BLaER1 (cell line): Measurements from ENCODE around the gene PLPPR2.
"Not testable (repeated sequence)": the region's sequence is repeated elsewhere in the genome, so short reads cannot be mapped to it uniquely, and the experiment has no call there.

ENCODE experiments used
- H3K27ac ChIP-seq: shearing (Covaris generic); formaldehyde crosslinking; 2 replicates; pipeline ENCODE4 v1.8.1; 2022
- H3K27me3 ChIP-seq: shearing (Covaris generic); formaldehyde crosslinking; 2 replicates; pipeline ENCODE4 v1.8.1; 2022
- H3K36me3 ChIP-seq: shearing (Covaris generic); formaldehyde crosslinking; 2 replicates; pipeline ENCODE4 v1.8.1; 2022
- H3K4me1 ChIP-seq: shearing (Covaris generic); formaldehyde crosslinking; 2 replicates; pipeline ENCODE4 v1.8.1; 2022
- H3K4me2 ChIP-seq: shearing (Covaris generic); formaldehyde crosslinking; 2 replicates; pipeline ENCODE4 v1.8.1; 2022
- H3K4me3 ChIP-seq: shearing (Covaris generic); formaldehyde crosslinking; 2 replicates; pipeline ENCODE4 v1.8.1; 2022
- H3K9ac ChIP-seq: shearing (Covaris generic); formaldehyde crosslinking; 2 replicates; pipeline ENCODE4 v1.8.1; 2022
- H3K9me3 ChIP-seq: shearing (Covaris generic); formaldehyde crosslinking; 2 replicates; pipeline ENCODE4 v1.8.1; 2022
- H4K20me1 ChIP-seq: shearing (Covaris generic); formaldehyde crosslinking; 2 replicates; pipeline ENCODE4 v1.8.1; 2022
- Cebpa-rat ChIP-seq: shearing (Covaris generic); IDR thresholded peaks from 2 replicates; pipeline ENCODE4 v1.8.1; 2022

PLPPR2 gene

DNA sequence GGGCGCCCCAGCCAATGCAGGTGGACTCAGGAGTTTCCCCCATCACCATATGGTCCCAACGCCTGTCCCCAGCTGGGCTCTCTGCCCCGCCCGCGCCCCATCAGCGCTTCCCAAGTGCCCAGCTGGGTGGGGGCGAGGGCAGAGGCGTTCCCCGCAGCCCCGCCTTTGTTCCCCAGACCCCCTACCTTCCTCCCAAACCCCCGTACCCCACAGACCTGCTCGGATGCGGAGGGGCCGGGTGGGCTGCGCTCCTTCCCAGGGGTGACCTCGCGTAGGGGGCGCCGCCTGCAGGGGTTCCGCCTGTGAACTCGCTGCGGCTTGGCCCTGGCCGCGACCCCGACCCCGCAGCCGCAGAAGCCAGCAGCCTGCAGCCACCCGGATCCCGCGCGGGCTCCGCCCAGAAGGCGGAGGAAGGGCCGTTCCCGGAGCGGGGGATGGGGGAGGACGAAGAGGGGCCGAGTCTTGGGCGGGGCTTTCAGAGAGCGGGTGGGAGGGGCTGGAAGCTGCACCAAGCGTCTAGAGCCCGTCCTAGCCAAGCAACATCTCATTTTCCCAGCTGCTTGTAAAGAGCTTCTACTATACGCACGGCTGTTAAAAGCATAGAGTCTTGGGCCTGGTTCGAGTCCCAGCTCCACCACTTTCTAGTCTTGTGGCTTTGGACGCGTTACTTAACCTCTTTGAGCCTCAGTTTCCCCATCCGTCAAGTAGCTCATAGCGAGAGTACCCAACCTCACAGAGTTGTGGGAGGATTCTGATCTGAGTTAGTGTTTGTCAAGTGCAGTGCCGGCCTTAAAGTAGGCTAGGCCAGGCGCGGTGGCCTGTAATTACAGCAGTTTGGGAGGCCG, 15.8 kb upstream of the PLPPR2 start, which contains the start of gene RAB3D:
Gene RAB3D, minus strand, starts transcription at position 404 of the 845 bp plus-strand sequence. CDS start 2,258 bp downstream, outside the sequence.
- Histone ChIP-seq H3K9ac (peak within 1 kb of the TSS; percentile 75), H3K4me1 (peaks cover 39% of the 10 kb centered on the region), H3K9me3 (peaks cover 4% of the 10 kb centered on the region; the same call in 1 of the 2 replicates), H3K36me3 (peaks cover 41% of the 10 kb centered on the region), H3K27me3 (no peaks in the 10 kb centered on the region), H4K20me1 (peaks cover 6% of the 10 kb centered on the region; the same call in 1 of the 2 replicates), H3K4me3 (peak within 1 kb of the TSS; percentile 73), H3K27ac (peak within 1 kb of the TSS; percentile 51), H3K4me2 (peak within 1 kb of the TSS; percentile 95)
- no peak for TF ChIP-seq Cebpa-rat

- Histone ChIP-seq H3K4me2 (peak overlapping the region; percentile 95), H3K4me1 (peaks cover 45% of the 10 kb centered on the region), H3K9ac (peak overlapping the region; percentile 75), H3K27ac (0 out of 2 replicates have a peak overlapping the region, but pooled peaks have one; percentile 13), H3K36me3 (peaks cover 35% of the 10 kb centered on the region), H3K4me3 (peak overlapping the region; percentile 73)
- H4K20me1 ChIP-seq, H3K9me3 ChIP-seq, H3K27me3 ChIP-seq: not testable (repeated sequence)
These were observed 15.1 kb upstream of the PLPPR2 start for GRCh38 chr19:11340099-11340467.

- Histone ChIP-seq H3K27ac (no peak overlapping the region), H3K9me3 (no peaks in the 10 kb centered on the region), H3K4me1 (peaks cover 55% of the 10 kb centered on the region), H4K20me1 (peaks cover 6% of the 10 kb centered on the region; the same call in 1 of the 2 replicates), H3K4me3 (no peak overlapping the region), H3K36me3 (peaks cover 15% of the 10 kb centered on the region; the same call in 1 of the 2 replicates), H3K27me3 (no peaks in the 10 kb centered on the region), H3K9ac (no peak overlapping the region), H3K4me2 (no peak overlapping the region)
- TF ChIP-seq Cebpa-rat, result no peak
These were observed 12.8 kb upstream of the PLPPR2 start for GRCh38 chr19:11342429-11342828.

DNA sequence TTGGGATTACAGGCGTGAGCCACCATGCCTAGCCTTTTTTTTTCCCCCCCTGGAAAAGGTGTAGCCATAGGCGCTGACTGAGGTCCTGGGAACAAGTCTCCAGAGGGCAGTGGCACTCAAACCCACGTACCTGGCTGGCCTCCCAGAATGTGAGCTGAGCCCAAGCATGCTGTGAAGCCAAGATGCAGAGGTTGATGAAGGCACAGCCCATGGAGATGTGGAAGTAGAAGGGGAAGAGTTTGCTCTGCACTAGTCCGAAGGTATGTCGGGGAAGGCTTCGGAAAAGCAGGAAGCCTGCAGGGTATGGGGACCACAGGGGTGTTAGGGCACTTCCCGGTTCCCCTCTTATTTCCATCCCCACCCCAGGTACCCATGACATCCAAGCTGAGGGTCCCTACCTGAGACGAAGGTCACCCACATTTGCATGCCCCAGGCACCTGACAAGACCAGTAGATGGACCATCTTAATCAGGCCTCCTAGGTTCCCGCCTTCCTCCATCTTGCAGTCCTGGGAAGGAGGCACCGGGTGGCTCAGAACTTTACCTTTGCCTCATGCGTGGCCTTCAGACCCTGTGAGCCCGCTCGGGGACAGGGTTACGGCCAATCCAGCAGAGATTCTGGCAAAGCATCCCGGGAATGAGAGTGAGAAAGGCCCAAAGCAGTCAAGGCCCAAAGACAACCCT, 10.0 kb upstream of the PLPPR2 start:
- Histone ChIP-seq H3K4me2 (peak overlapping the region; percentile 95), H3K36me3 (peaks cover 15% of the 10 kb centered on the region; the same call in 1 of the 2 replicates), H3K9ac (peak overlapping the region; percentile 81), H3K27ac (peak overlapping the region; percentile 73), H4K20me1 (no peaks in the 10 kb centered on the region), H3K4me1 (peaks cover 35% of the 10 kb centered on the region), H3K4me3 (peak overlapping the region; percentile 76), H3K9me3 (peaks cover 11% of the 10 kb centered on the region), H3K27me3 (no peaks in the 10 kb centered on the region)
- no peak for TF ChIP-seq Cebpa-rat

DNA sequence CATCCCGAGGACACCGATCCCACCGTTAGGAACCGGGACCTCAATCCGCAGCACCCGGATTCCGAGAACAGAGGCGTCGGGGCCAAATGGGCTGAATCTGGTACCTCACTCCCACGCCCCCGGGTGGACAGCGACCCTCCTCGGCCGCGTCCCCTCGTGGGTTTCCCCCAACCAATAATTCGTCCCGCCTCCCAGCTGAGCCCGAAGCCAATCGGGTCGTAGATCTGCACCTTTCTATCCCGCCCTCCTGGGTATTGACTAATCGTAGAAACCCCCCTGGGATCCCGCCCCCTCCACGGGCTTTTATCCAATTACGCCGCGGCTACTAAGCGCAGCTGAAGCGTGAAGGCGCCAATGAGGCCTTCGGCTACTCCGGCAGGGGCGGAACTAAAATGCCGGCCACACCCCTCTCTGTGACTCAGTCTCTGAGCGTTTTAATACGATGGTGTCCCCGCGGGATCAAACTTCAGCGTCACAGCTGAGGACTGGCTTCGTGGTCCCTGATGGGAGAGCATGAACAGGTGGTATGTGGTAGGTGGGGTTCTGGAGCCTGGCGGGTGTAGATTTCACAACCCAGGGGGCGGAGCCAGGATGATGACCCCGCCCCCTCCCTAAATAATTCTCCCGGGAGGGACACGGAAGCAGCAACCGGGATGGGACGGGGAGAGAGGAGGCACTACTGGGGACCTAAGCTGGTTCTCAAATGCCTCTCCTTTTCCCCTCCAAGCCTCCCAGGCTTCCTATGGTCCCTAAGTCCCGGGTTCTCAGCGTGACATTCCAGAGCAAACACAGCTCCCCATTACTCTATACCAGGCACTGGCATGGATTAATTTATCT, 8.9 kb upstream of the PLPPR2 start, which contains the start of the genes CCDC159 and TMEM205:
Gene CCDC159, plus strand, starts transcription at position 416 of the 837 bp plus-strand sequence. Its CDS starts 88 bp downstream, at position 504.
Gene TMEM205, minus strand, starts transcription at position 165 of the 837 bp plus-strand sequence. CDS start 649 bp downstream, outside the sequence.
- Histone ChIP-seq H4K20me1 (no peaks in the 10 kb centered on the region), H3K4me2 (peak within 1 kb of the TSS; percentile 95), H3K36me3 (peaks cover 14% of the 10 kb centered on the region; the same call in 1 of the 2 replicates), H3K27ac (peak within 1 kb of the TSS; percentile 73), H3K27me3 (no peaks in the 10 kb centered on the region), H3K9me3 (peaks cover 11% of the 10 kb centered on the region), H3K4me1 (peaks cover 39% of the 10 kb centered on the region), H3K9ac (peak within 1 kb of the TSS; percentile 81), H3K4me3 (peak within 1 kb of the TSS; percentile 76)
- TF ChIP-seq Cebpa-rat, result peak; percentile 95

DNA sequence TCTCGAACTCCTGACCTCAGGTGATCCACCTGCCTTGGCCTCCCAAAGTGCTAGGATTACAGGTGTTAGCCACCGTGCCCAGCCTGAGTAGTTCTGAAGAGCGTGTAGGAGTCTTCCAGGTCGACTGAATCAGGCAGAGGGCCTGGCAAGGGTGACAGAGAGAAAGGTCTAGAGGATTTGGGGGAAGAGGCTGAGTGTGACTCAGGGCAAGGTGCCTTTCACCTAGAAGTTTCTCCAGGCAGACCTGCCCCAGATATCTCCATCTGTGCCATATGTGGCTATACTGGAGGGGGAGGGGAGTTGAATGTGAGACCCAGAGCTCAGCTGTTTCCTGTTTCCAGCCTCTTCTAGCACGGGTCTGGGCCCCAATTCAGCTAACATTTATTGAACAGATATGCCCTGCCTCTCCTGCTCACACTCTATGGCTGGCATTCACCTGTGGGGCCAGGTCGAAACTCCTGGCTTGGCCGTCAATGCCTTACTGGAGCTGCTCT, 7.6 kb upstream of the PLPPR2 start:
- TF ChIP-seq Cebpa-rat, result no peak
- Histone ChIP-seq H3K4me1 (peaks cover 39% of the 10 kb centered on the region), H3K4me3 (no peak overlapping the region), H4K20me1 (no peaks in the 10 kb centered on the region), H3K36me3 (peaks cover 4% of the 10 kb centered on the region; the same call in 1 of the 2 replicates), H3K9me3 (peaks cover 11% of the 10 kb centered on the region), H3K27me3 (no peaks in the 10 kb centered on the region), H3K4me2 (peak overlapping the region; percentile 95; the same call in 1 of the 2 replicates), H3K27ac (no peak overlapping the region), H3K9ac (no peak overlapping the region)

DNA sequence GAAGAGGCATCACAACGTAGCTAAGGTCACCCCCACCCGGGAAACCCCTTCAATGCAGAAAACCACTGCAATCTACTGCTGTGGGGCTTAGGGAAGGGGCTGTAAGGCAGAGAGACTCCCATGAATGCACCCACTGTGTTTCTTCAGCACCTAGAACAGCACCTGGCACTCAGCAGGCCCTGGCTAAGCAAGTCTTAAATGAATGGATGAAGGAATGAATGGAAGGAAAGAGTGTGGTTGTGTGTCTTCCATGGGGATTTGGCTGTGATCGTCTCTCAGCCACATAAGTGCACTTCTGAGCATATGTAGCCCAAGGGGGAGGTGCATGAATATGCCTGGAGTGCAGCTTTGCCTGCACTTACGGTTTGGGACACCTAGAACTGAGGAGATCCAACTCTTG, 6.1 kb upstream of the PLPPR2 start:
- Histone ChIP-seq H3K36me3 (no peaks in the 10 kb centered on the region), H3K4me2 (no peak overlapping the region), H4K20me1 (no peaks in the 10 kb centered on the region), H3K9ac (no peak overlapping the region), H3K4me1 (peaks cover 37% of the 10 kb centered on the region), H3K4me3 (no peak overlapping the region), H3K27ac (no peak overlapping the region), H3K27me3 (no peaks in the 10 kb centered on the region), H3K9me3 (peaks cover 11% of the 10 kb centered on the region)
- no peak for TF ChIP-seq Cebpa-rat

DNA sequence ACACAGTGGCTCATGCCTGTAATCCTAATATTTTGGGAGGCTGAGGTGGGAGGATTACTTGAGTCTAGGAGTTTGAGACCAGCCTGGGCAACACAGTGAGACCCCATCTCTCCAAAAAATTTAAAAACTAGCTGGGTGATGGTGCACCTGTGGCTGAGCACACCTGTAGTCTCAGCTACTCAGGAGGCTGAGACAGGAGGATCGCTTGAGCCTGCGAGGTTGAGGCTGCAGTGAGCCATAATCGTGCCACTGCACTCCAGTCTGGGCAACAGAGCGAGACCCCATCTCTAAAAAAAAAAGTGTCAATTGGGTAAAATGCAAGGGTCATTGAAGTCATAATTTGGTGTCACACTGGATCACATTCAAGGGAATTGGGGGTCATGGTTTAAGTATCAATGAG, 1.1 kb upstream of the PLPPR2 start:
- H3K4me3 ChIP-seq, H3K9ac ChIP-seq, H3K4me2 ChIP-seq, H3K27ac ChIP-seq, H4K20me1 ChIP-seq, H3K9me3 ChIP-seq, H3K36me3 ChIP-seq, H3K27me3 ChIP-seq: not testable (repeated sequence)
- peaks cover 20% of the 10 kb centered on the region for H3K4me1 ChIP-seq

DNA sequence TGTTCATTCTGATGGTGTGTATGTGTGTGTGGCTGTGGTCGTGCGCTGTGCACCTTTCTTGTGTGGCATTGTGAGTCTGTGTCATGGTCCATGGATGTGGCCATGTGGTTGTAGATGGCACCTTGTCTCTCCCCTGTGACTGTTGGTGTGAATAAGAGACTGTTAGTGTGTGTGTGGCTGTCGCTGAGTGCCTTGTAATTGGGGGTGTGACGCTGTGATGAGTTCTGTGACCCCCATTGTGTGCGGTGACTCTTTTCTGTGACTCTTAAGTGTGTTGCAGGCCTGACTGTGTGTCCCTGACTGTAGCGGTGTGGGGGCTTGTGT, 804 bp downstream of the PLPPR2 start:
- Histone ChIP-seq H3K27ac (no peak overlapping the region), H3K4me1 (peaks cover 18% of the 10 kb centered on the region), H3K9ac (no peak overlapping the region), H3K4me2 (peak overlapping the region; percentile 82), H3K36me3 (no peaks in the 10 kb centered on the region), H3K4me3 (0 out of 2 replicates have a peak overlapping the region, but pooled peaks have one; percentile 64), H3K9me3 (no peaks in the 10 kb centered on the region), H3K27me3 (no peaks in the 10 kb centered on the region), H4K20me1 (no peaks in the 10 kb centered on the region)
- no peak for TF ChIP-seq Cebpa-rat
